ENCODE results near the gene CACNA2D2.

DNA sequence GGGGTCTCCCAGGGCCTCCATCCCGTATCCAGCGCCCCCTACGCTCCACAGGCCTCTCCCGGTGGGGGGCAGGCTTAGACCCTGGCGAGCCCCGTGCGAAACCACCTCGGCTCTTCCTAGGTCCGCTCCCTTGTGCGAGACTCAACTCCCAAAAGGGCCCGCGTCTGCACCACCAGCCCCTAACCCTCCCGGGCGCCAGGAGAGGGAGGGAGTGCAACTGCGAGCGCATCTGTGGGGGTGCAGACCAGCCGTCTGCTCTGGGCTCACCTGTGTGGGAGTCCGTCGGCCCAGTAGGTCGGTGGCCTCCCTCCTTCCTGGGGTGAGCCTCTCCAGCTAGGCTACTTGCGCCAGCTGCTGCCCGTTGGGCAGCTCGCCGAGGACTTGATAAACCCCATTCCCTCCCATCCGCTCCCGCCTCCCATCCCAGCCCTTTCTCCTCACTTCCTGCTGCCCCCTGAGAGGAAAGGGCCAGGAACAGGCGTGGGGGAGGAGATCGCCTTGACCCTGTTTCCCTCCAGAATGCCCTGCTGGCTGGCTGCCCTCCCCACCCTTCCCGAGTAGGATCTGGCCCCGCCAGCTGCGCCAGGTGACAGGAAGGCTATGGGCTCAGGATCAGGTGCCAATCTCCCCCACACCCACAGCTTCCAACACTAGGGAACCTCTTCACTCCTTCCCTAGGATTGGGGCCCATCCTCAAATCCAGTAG is 180.9 kb downstream of the CACNA2D2 start, which contains the start of gene HYAL2:
- TF ChIP-seq, protein P1, sequence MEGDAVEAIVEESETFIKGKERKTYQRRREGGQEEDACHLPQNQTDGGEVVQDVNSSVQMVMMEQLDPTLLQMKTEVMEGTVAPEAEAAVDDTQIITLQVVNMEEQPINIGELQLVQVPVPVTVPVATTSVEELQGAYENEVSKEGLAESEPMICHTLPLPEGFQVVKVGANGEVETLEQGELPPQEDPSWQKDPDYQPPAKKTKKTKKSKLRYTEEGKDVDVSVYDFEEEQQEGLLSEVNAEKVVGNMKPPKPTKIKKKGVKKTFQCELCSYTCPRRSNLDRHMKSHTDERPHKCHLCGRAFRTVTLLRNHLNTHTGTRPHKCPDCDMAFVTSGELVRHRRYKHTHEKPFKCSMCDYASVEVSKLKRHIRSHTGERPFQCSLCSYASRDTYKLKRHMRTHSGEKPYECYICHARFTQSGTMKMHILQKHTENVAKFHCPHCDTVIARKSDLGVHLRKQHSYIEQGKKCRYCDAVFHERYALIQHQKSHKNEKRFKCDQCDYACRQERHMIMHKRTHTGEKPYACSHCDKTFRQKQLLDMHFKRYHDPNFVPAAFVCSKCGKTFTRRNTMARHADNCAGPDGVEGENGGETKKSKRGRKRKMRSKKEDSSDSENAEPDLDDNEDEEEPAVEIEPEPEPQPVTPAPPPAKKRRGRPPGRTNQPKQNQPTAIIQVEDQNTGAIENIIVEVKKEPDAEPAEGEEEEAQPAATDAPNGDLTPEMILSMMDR (IDR thresholded peaks at IDR 0.05): no peak
- TF ChIP-seq POLR2A (IDR thresholded peaks at IDR 0.05): no peak
